MM.1S (cell line): ENCODE results near the gene ZNF564.

Experiments used
- CTCF ChIP-seq: fragments of 300-600 bp; sonication (generic); IDR thresholded peaks from 2 replicates; pipeline ENCODE4 v1.5.1; 2016; ENCODE audit warnings: antibody characterized with exemption, low read length, mixed read lengths
- EZH2phosphoT487 ChIP-seq: fragments of 300-600 bp; sonication (generic); IDR thresholded peaks from 2 replicates; pipeline ENCODE4 v1.6.1; 2018; ENCODE audit warnings: antibody characterized with exemption, low read length

- TF ChIP-seq CTCF (no peak), EZH2phosphoT487 (no peak)
Measured at GRCh38 chr19:12496480-12496879, 54.8 kb downstream of the ZNF564 start.
